ENCODE measurements around the gene PHF12. TPM values are rescaled to one million over a fixed set of nuclear protein-coding genes. Genes with fewer than 3 reads are reported as not detected.

The PHF12 gene
- total RNA-seq, 1 experiment from 2014 or later: 35.7 TPM

DNA sequence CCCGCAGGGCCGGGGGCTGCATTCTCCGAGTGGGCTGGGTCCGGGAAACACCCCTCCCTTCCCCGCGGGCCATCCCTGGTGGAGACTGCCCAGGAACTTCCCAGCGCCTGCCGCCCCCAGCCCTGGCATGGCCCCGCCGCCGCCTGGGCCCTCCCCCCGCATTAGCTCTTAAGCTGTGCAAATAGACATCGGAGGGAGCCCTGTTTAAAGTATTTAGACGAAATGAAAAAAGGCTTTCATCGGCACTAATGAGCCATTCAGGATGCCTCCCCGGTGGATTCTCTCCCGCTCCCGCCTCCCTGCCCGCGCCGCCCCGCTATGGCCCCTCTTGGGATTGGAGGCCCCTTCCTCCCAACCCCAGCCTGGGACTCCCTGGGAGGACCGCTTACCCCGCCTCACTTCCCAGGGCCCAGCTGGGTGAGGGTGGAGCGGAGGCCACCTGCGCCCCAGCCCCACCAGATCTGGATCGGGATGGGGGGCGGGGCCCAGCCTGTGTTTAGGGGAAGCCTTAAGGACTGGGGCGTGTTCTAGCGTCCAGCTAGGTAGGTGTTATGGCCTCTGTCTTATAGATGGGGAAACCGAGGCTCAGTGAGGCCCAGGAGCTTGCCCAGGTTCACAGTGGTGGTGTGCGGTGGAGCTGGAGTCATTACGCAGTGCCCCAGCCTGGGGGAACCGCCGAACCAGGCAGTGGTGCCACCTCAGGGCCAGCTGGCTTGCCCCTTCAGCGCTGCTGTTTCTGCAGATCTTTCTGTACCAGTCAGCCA is 34.8 kb upstream of the PHF12 start:
- H3K4me1 ChIP-seq (ENCODE audit: control insufficient read depth in 1 of 2, insufficient read depth in 2 of 2, low read length in 2 of 2): no peaks in the 10 kb centered on the region
- TF ChIP-seq EGR1 (IDR thresholded peaks at IDR 0.05; ENCODE audit: low read depth) (no peak), CBX3 (IDR thresholded peaks at IDR 0.05; ENCODE audit: low read depth) (no peak), YY1 (IDR thresholded peaks at IDR 0.05; ENCODE audit: extremely low read depth, insufficient replicate concordance, low read depth, low read length) (no peak), SP1 (IDR thresholded peaks at IDR 0.05; ENCODE audit: low read depth) (no peak), SIN3A (IDR thresholded peaks at IDR 0.05; ENCODE audit: low read depth) (no peak), TCF7L2 (IDR thresholded peaks at IDR 0.05; ENCODE audit: borderline replicate concordance, extremely low read depth, insufficient read depth, insufficient read length) (no peak), EZH2 (IDR thresholded peaks at IDR 0.05) (no peak), RAD21 (IDR thresholded peaks at IDR 0.05; ENCODE audit: low read depth) (no peak), ZFX (IDR thresholded peaks at IDR 0.05) (no peak), POLR2A (IDR thresholded peaks at IDR 0.05; ENCODE audit: borderline replicate concordance, extremely low read depth, insufficient read depth, insufficient read length) (no peak), EZH2phosphoT487 (IDR thresholded peaks at IDR 0.05; ENCODE audit: borderline replicate concordance) (no peak), POLR2AphosphoS5 (IDR thresholded peaks at IDR 0.05; ENCODE audit: low read depth, low read length) (no peak), JUND (IDR thresholded peaks at IDR 0.05) (no peak), ELF1 (IDR thresholded peaks at IDR 0.05; ENCODE audit: borderline replicate concordance, low read depth) (no peak)
- TF ChIP-seq, protein P1, sequence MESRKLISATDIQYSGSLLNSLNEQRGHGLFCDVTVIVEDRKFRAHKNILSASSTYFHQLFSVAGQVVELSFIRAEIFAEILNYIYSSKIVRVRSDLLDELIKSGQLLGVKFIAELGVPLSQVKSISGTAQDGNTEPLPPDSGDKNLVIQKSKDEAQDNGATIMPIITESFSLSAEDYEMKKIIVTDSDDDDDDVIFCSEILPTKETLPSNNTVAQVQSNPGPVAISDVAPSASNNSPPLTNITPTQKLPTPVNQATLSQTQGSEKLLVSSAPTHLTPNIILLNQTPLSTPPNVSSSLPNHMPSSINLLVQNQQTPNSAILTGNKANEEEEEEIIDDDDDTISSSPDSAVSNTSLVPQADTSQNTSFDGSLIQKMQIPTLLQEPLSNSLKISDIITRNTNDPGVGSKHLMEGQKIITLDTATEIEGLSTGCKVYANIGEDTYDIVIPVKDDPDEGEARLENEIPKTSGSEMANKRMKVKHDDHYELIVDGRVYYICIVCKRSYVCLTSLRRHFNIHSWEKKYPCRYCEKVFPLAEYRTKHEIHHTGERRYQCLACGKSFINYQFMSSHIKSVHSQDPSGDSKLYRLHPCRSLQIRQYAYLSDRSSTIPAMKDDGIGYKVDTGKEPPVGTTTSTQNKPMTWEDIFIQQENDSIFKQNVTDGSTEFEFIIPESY (IDR thresholded peaks at IDR 0.05; ENCODE audit: extremely low read depth, insufficient replicate concordance, low read length): no peak
- TF ChIP-seq, protein P2, sequence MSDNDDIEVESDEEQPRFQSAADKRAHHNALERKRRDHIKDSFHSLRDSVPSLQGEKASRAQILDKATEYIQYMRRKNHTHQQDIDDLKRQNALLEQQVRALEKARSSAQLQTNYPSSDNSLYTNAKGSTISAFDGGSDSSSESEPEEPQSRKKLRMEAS (IDR thresholded peaks at IDR 0.05): no peak
- TF ChIP-seq, protein P3, sequence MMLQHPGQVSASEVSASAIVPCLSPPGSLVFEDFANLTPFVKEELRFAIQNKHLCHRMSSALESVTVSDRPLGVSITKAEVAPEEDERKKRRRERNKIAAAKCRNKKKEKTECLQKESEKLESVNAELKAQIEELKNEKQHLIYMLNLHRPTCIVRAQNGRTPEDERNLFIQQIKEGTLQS (IDR thresholded peaks at IDR 0.05): no peak
- DNase-seq (ENCODE audit: low read depth, low spot score): no peak
- ChIA-PET CTCF (no interaction called here), POLR2A (no interaction called here), RAD21 (ENCODE audit: low non-redundant PET in 1 of 2, low total read pairs in 2 of 2, uncharacterized antibody in 2 of 2, unreplicated experiment in 2 of 2) (no interaction called here)
- no peaks in the 10 kb centered on the region for H3K36me3 ChIP-seq (ENCODE audit: control insufficient read depth in 1 of 2, insufficient read depth in 2 of 2, low read length in 2 of 2)
- no peak overlapping the region for H2AFZ ChIP-seq (ENCODE audit: low read depth, low read length, poor library complexity, severe bottlenecking)
- no peaks in the 10 kb centered on the region for H3K9me2 ChIP-seq (ENCODE audit: insufficient read depth)
- H3K79me2 ChIP-seq (ENCODE audit: insufficient read depth, low read length): no peaks in the 10 kb centered on the region
- no peaks in the 10 kb centered on the region for H4K20me1 ChIP-seq (ENCODE audit: insufficient read depth)
- BruUV-seq (replicated peaks): no TSS peak
- no peak overlapping the region for H3K4me2 ChIP-seq (ENCODE audit: low read length)
- intact Hi-C loops (cut with micrococcal nuclease): no loop called here
- H3K27me3 ChIP-seq (ENCODE audit: insufficient read depth, low read length): peaks cover 4% of the 10 kb centered on the region; the same call in 1 of the 2 replicates
- H3K27ac ChIP-seq (ENCODE audit: low read depth, low read length): no peak overlapping the region
- no peaks in the 10 kb centered on the region for H3K9me3 ChIP-seq (ENCODE audit: control insufficient read depth in 1 of 2, insufficient read depth in 1 of 2, low read depth in 1 of 2, low read length in 2 of 2)
- no peak overlapping the region for H3K9ac ChIP-seq (ENCODE audit: low read length)
- H3K4me3 ChIP-seq (replicated peaks in 1 of 2; ENCODE audit: low read depth in 1 of 2, low read length in 2 of 2): no peak overlapping the region
- no peak for ATAC-seq
